ENCODE measurements around the gene PCDHGB2. TPM values are rescaled to one million over a fixed set of nuclear protein-coding genes. Genes with fewer than 3 reads are reported as not detected.
"Not testable (repeated sequence)": the region's sequence is repeated elsewhere in the genome, so short reads cannot be mapped to it uniquely, and the experiment has no call there.

PCDHGB2 gene
- polyA plus RNA-seq, 6 donors from 2014 or later: 0.27 to 0.82 (median 0.74) TPM; not detected in 3

- Mint-ChIP-seq H3K27me3 (peaks cover 76 to 92% (median 87%) of the 10 kb centered on the region in 3 donors), H3K9me3 (peaks cover 19 to 92% (median 70%) of the 10 kb centered on the region in 7 donors), H3K27ac (peak within 1 kb of the TSS in 1 of 6 donors; percentile 69), H3K36me3 (peaks cover 9 to 31% of the 10 kb centered on the region in 2 donors), H3K4me3 (peak within 1 kb of the TSS in 2 of 8 donors; percentile 8 to 65), H3K4me1 (peaks cover 0 to 3% (median 0%) of the 10 kb centered on the region in 3 donors)
- ATAC-seq (ENCODE audit: low read depth in 2 of 2) (no peak), DNase-seq (no peak)
These were observed 21.1 kb upstream of the PCDHGB2 start, which contains the start of gene PCDHGA2 for GRCh38 chr5:141338538-141339306. Gene PCDHGA2 (plus strand): TSS chr5:141338760.

- DNase-seq: not testable (repeated sequence)
- peaks cover 67 to 89% (median 87%) of the 10 kb centered on the region in 3 donors for H3K27me3 Mint-ChIP-seq
- H3K36me3 Mint-ChIP-seq: peaks cover 15 to 28% of the 10 kb centered on the region in 2 donors
These were observed 18.9 kb upstream of the PCDHGB2 start for GRCh38 chr5:141340781-141341354.

GRCh38 chr5:141342773-141343172, 17.0 kb upstream of the PCDHGB2 start:
- no peak for ATAC-seq (ENCODE audit: low read depth in 2 of 2)
- H3K27me3 Mint-ChIP-seq: peaks cover 58 to 87% (median 84%) of the 10 kb centered on the region in 3 donors
- H3K4me1 Mint-ChIP-seq: peaks cover 0 to 4% (median 0%) of the 10 kb centered on the region in 3 donors
- no peak overlapping the region for H3K4me3 Mint-ChIP-seq
- H3K27ac Mint-ChIP-seq: no peak overlapping the region
- peaks cover 23 to 84% (median 54%) of the 10 kb centered on the region in 7 donors for H3K9me3 Mint-ChIP-seq
- peaks cover 14 to 38% of the 10 kb centered on the region in 2 donors for H3K36me3 Mint-ChIP-seq
- DNase-seq: no peak

More at GRCh38 chr5:141340781-141341354, 18.9 kb upstream of the PCDHGB2 start:
- not testable (repeated sequence) for ATAC-seq (ENCODE audit: low read depth in 2 of 2); H3K4me1 Mint-ChIP-seq; H3K27ac Mint-ChIP-seq; H3K4me3 Mint-ChIP-seq
- peaks cover 20 to 89% (median 65%) of the 10 kb centered on the region in 7 donors for H3K9me3 Mint-ChIP-seq

- peak within 1 kb of the TSS in 5 of 8 donors; percentile 22 to 56 (median 37) for H3K4me3 Mint-ChIP-seq
- peaks cover 57 to 84% (median 84%) of the 10 kb centered on the region in 3 donors for H3K27me3 Mint-ChIP-seq
- H3K27ac Mint-ChIP-seq: peak within 1 kb of the TSS in 1 of 6 donors; percentile 59
- DNase-seq (no peak), ATAC-seq (ENCODE audit: low read depth in 2 of 2) (no peak)
- peaks cover 19 to 84% (median 48%) of the 10 kb centered on the region in 7 donors for H3K9me3 Mint-ChIP-seq
- H3K4me1 Mint-ChIP-seq: peaks cover 0 to 4% (median 0%) of the 10 kb centered on the region in 3 donors
- H3K36me3 Mint-ChIP-seq: peaks cover 8 to 33% of the 10 kb centered on the region in 2 donors
These were observed 16.4 kb upstream of the PCDHGB2 start, which contains the start of gene PCDHGA3 for GRCh38 chr5:141343242-141343952. Gene PCDHGA3 (plus strand): TSS chr5:141343829. CDS start chr5:141344034, 205 bp downstream.

GRCh38 chr5:141343953-141344463, 15.8 kb upstream of the PCDHGB2 start:
- DNase-seq: no peak
- peaks cover 5 to 27% of the 10 kb centered on the region in 2 donors for H3K36me3 Mint-ChIP-seq
- H3K4me1 Mint-ChIP-seq: peaks cover 0 to 4% (median 0%) of the 10 kb centered on the region in 3 donors
- ATAC-seq (ENCODE audit: low read depth in 2 of 2): no peak
- H3K27ac Mint-ChIP-seq: no peak overlapping the region
- peak overlapping the region in 5 of 8 donors; percentile 22 to 56 (median 37) for H3K4me3 Mint-ChIP-seq
- H3K27me3 Mint-ChIP-seq: peaks cover 58 to 84% (median 84%) of the 10 kb centered on the region in 3 donors
- peaks cover 19 to 84% (median 47%) of the 10 kb centered on the region in 7 donors for H3K9me3 Mint-ChIP-seq

- Mint-ChIP-seq H3K4me1 (peaks cover 0 to 6% (median 4%) of the 10 kb centered on the region in 3 donors), H3K27me3 (peaks cover 60 to 89% (median 82%) of the 10 kb centered on the region in 3 donors), H3K27ac (no peak overlapping the region), H3K9me3 (peaks cover 20 to 84% (median 47%) of the 10 kb centered on the region in 7 donors), H3K36me3 (peaks cover 8 to 27% of the 10 kb centered on the region in 2 donors), H3K4me3 (peak overlapping the region in 1 of 8 donors; percentile 44)
- DNase-seq (no peak), ATAC-seq (ENCODE audit: low read depth in 2 of 2) (no peak)
These were observed 14.5 kb upstream of the PCDHGB2 start for GRCh38 chr5:141345327-141345726.

- H3K27ac Mint-ChIP-seq: peak overlapping the region in 1 of 6 donors; percentile 62
- H3K4me3 Mint-ChIP-seq; DNase-seq; H3K4me1 Mint-ChIP-seq; ATAC-seq (ENCODE audit: low read depth in 2 of 2): not testable (repeated sequence)
- peaks cover 19 to 87% (median 43%) of the 10 kb centered on the region in 7 donors for H3K9me3 Mint-ChIP-seq
- H3K27me3 Mint-ChIP-seq: peaks cover 66 to 90% (median 82%) of the 10 kb centered on the region in 3 donors
- H3K36me3 Mint-ChIP-seq: peaks cover 11 to 27% of the 10 kb centered on the region in 2 donors
These were observed 13.8 kb upstream of the PCDHGB2 start for GRCh38 chr5:141346017-141346416.

GRCh38 chr5:141349917-141350619, 9.7 kb upstream of the PCDHGB2 start, which contains the start of gene PCDHGB1:
Gene PCDHGB1 (plus strand): TSS chr5:141350099. CDS start chr5:141350261, 162 bp downstream.
- Mint-ChIP-seq H3K4me1 (peaks cover 0 to 6% (median 0%) of the 10 kb centered on the region in 3 donors), H3K36me3 (peaks cover 10 to 37% of the 10 kb centered on the region in 2 donors), H3K4me3 (peak within 1 kb of the TSS in 5 of 8 donors; percentile 7 to 75 (median 65)), H3K27me3 (peaks cover 55 to 87% (median 73%) of the 10 kb centered on the region in 3 donors), H3K27ac (peak within 1 kb of the TSS in 2 of 6 donors; percentile 90 to 94), H3K9me3 (peaks cover 18 to 79% (median 36%) of the 10 kb centered on the region in 7 donors)
- DNase-seq (no peak), ATAC-seq (ENCODE audit: low read depth in 2 of 2) (peak in 1 of 2 donors; percentile 28)

- Mint-ChIP-seq H3K4me3 (no peak overlapping the region), H3K9me3 (peaks cover 16 to 83% (median 38%) of the 10 kb centered on the region in 7 donors), H3K4me1 (peaks cover 0 to 6% (median 0%) of the 10 kb centered on the region in 3 donors), H3K36me3 (peaks cover 5 to 39% of the 10 kb centered on the region in 2 donors), H3K27ac (no peak overlapping the region), H3K27me3 (peaks cover 57 to 87% (median 79%) of the 10 kb centered on the region in 3 donors)
- DNase-seq: no peak
- ATAC-seq (ENCODE audit: low read depth in 2 of 2): no peak
These were observed 8.2 kb upstream of the PCDHGB2 start for GRCh38 chr5:141351591-141351990.

- H3K36me3 Mint-ChIP-seq: peaks cover 9 to 49% of the 10 kb centered on the region in 2 donors
- H3K4me1 Mint-ChIP-seq: peaks cover 0 to 3% (median 3%) of the 10 kb centered on the region in 3 donors
- H3K27ac Mint-ChIP-seq: no peak within 1 kb of the TSS
- no peak for DNase-seq
- peak within 1 kb of the TSS in 5 of 8 donors; percentile 12 to 81 (median 28) for H3K4me3 Mint-ChIP-seq
- peaks cover 19 to 70% (median 41%) of the 10 kb centered on the region in 7 donors for H3K9me3 Mint-ChIP-seq
- ATAC-seq (ENCODE audit: low read depth in 2 of 2): no peak
- peaks cover 60 to 90% (median 78%) of the 10 kb centered on the region in 3 donors for H3K27me3 Mint-ChIP-seq
These were observed 4.8 kb upstream of the PCDHGB2 start, which contains the start of gene PCDHGA4 for GRCh38 chr5:141354900-141355469. Gene PCDHGA4 (plus strand): TSS chr5:141355021. CDS start chr5:141355108, 87 bp downstream.

- Mint-ChIP-seq H3K27ac (no peak overlapping the region), H3K27me3 (peaks cover 60 to 90% (median 78%) of the 10 kb centered on the region in 3 donors), H3K9me3 (peaks cover 20 to 70% (median 44%) of the 10 kb centered on the region in 7 donors), H3K36me3 (peaks cover 11 to 49% of the 10 kb centered on the region in 2 donors), H3K4me3 (peak overlapping the region in 1 of 8 donors; percentile 12), H3K4me1 (peaks cover 0 to 4% (median 0%) of the 10 kb centered on the region in 3 donors)
- no peak for ATAC-seq (ENCODE audit: low read depth in 2 of 2)
- no peak for DNase-seq
These were observed 4.2 kb upstream of the PCDHGB2 start for GRCh38 chr5:141355641-141356040.

Measured in naive B cell (primary cell).